IPS-18c (cell line): ENCODE data around the gene SMG6.
"Not testable (repeated sequence)": the region's sequence is repeated elsewhere in the genome, so short reads cannot be mapped to it uniquely, and the experiment has no call there.

Experiments used
- H3K4me3 ChIP-seq: 2 replicates; pipeline ENCODE4 v1.7.0; 2013; ENCODE audit warnings: low read depth, mild to moderate bottlenecking, low read length, moderate library complexity; ENCODE audit not compliant: insufficient read depth
- H3K9me3 ChIP-seq: one replicate; pipeline ENCODE4 v1.6.1; 2013; ENCODE audit warnings: mild to moderate bottlenecking, low read length, moderate library complexity; ENCODE audit not compliant: control insufficient read depth, insufficient read depth

SMG6 gene

DNA sequence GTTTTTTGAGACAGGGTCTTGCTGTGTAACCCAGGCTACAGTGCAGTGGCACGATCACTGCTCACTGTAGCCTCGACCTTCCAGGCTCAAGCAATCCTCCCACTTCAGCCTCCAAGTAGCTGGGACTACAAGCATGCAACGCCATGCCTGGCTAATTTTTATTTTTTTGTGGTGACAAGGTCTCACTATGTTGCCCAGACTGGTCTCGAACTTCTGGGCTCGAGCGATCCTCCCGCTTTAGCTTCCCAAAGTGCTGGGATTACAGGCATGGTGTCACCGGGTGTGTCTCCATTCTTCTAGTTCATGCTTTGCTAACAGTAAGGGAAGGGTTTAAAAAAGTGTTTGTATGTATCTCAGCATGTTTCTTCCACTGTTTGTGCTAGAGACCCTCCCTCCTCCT is 146.9 kb downstream of the SMG6 start:
- Histone ChIP-seq H3K9me3 (no peaks in the 10 kb centered on the region), H3K4me3 (no peak overlapping the region)

DNA sequence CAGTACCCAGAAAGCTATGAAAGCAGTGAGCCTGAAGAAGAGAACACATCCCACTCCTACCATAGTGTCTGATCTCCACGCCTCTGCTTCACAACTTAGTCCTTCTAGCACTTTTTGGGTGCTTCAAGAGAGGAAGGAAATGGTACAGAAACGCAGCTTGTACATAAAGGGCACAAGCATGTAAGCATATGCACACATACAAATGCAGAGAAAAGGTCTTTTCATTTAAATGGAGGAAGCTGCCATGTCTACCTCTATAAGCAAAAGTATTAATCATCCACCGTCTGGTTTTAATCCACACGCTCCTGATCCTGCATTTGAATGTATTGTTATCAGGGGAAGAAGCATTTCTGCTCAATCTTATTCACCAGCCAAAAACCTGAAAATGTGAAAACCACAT is 148.0 kb downstream of the SMG6 start:
- Histone ChIP-seq H3K4me3 (no peak overlapping the region), H3K9me3 (no peaks in the 10 kb centered on the region)

DNA sequence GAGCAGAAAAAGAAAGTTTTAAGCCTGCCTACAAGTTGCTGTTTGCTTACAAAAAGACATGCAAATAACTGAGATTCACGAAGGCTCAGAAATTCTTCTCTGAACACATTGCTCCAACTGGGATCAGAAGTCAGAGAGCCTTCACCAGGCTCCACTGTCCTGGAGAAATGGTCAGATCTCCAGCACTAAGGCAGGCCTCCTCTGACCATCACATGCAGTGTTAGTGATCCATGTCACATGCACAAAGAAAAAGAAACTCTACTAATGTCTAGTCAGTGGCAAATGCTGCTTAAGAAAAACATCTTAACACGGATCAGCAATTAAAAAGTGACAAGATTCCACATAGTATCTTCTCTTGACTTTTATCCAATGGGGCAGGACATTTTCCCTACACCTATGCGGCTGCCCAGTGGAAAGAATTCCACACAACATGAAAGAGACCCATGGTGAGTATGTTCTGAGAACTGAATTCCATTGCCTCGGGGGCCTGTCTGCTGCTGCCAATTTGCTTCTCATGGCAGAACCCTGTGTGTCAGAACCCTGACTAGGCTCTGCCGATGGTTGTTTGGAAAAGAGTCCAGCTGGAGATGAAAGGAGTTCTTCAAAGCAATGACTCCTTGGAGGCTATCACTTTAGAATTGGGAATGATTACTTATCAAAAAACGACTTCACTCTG is 152.1 kb downstream of the SMG6 start:
- Histone ChIP-seq H3K9me3 (no peaks in the 10 kb centered on the region), H3K4me3 (no peak overlapping the region)

DNA sequence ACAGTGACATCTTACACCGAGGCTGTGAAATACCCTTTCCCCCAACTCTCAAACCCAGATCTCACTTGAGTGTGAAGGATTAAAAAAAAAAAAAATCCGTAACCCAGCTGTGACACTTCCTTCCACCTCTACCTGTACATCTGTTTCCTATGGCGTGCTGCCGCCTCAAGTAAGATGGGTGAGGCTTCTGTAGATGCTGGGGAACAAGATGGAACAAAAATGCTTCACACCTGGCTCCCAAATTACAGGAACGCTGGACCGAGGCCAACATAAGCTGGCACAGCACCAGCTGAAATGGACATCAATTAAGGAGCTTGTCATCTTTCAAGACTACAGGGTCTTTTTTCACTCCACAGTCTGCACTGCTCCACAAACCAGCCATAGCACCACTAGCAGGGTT is 152.8 kb downstream of the SMG6 start:
- H3K9me3 ChIP-seq, result no peaks in the 10 kb centered on the region
- no peak overlapping the region for H3K4me3 ChIP-seq

DNA sequence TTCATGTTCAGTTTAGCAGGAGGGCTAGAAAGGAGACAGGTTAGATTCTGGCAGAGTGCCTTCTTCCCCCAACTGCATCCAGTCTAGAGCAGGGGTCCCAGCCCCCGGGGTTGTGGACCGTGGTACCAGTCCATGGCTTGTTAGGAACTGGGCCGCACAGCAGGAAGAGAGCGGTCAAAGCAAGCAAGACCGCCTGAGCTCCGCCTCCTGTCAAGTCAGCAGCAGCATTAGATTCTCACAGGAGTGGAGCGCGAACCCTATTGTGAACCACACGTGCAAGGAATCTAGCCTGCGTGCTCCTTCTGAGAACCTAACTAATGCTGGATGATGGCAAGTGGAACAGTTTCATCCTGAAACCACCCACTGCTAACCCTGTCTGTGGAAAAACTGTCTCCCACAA is 153.7 kb downstream of the SMG6 start:
- Histone ChIP-seq H3K4me3 (no peak overlapping the region), H3K9me3 (no peaks in the 10 kb centered on the region)

DNA sequence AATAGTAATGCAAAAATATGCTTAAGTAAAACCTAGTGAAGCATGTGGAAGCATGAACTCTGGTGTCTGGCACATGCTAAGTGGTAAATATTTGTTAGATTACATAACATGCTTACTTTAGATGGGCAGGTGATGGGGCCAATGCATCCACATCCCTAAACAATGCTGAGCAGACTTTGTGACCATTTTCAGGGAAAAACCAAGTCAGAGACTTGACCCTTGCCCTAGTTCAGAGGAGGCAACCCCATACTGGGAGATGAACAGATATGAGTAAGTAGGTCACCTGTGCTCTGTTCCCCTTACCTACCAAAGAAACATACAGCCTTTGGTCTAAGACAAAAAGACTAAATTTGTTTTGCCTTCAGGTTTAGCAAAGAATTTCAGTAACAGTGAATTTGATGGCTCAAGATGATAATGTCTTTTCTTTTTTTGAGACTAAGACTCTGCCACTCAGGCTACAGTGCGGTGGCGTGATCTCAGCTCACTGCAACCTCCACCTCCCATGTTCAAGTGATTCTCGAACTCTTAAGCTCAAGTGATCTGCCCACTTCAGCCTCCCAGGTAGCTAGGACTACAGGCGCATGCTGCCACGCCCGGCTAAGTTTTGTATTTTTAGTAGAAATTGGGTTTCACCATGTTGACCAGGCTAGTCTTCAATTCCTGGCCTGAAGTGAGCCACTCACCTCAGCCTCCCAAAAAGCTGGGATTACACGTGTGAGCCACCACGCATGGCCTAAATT is 157.3 kb downstream of the SMG6 start:
- Histone ChIP-seq H3K4me3 (no peak overlapping the region), H3K9me3 (no peaks in the 10 kb centered on the region)

DNA sequence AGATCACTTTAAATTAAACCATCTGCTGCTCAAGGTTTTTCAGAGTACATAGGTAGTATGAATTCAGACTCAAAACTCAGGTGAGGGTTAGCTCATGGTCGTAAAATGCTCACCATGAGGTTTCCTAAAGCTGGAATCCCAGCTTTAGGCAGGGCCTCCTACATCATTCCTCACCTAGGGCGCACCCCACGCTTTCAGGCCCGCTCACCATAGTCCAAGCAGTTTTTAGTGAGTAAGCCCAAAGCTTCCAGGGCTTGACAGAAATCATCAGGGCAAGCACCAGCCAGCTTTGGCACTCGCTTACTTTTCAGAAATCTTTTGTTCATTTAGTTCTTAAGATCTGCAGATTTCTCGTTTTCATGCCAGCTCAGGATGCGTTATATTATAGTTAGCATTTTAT is 158.9 kb downstream of the SMG6 start:
- no peak overlapping the region for H3K4me3 ChIP-seq

DNA sequence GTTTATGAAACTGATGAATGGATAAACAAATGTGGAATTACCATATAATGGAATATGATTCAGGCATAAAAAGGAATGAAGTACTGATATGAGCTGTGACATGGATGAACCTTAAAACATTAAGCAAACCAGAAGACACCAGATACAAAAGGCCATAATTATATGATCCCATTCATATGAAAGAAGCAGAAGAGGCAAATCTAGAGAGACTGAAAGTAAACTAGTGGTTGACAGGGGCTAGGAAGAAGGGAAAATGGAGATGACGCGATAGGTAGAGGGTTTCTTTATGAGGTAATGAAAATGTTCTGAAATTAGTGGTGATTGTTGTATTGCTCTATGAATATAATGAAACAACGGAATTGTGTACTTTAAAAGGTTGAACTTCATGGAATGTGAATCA is 160.3 kb downstream of the SMG6 start:
- Histone ChIP-seq H3K4me3 (no peak overlapping the region), H3K9me3 (no peaks in the 10 kb centered on the region)

More for the DNA sequence above, 158.9 kb downstream of the SMG6 start:
- H3K9me3 ChIP-seq, result no peaks in the 10 kb centered on the region

DNA sequence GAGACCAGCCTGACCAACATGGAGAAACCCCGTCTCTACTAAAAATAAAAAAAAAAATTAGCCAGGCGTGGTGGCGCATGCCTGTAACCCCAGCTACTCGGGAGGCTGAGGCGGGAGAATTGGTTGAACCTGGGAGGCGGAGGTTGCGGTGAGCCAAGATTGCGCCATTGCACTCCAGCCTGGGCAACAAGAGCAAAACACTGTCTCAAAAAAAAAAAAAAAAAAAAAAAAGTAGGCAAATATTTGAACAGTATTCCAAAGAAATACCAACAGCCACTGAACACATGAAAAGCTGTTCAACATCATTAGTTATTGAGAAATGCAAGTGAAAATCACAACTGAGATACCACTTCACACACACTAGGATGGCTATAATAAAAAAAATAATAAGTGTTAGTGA is 160.9 kb downstream of the SMG6 start:
- not testable (repeated sequence) for H3K9me3 ChIP-seq, H3K4me3 ChIP-seq

DNA sequence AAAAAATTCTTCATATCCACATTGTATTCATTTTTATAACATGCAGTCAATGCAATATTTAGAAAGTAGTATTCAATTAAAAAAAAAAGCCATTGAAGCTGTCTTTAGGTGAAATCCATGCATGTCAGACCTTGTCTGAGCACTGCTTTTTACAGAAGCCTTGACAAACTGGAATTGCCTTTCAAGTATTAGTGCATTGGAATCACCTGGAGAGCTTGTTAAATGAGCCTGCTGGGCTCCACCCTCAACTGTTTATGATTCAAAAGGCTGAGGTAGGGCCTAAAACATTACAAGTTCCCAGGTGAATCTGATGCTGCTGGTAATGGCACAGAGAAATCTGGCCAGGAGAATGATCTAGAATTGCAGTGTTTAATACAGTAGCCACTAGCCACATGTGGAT is 162.9 kb downstream of the SMG6 start:
- no peaks in the 10 kb centered on the region for H3K9me3 ChIP-seq
- no peak overlapping the region for H3K4me3 ChIP-seq

DNA sequence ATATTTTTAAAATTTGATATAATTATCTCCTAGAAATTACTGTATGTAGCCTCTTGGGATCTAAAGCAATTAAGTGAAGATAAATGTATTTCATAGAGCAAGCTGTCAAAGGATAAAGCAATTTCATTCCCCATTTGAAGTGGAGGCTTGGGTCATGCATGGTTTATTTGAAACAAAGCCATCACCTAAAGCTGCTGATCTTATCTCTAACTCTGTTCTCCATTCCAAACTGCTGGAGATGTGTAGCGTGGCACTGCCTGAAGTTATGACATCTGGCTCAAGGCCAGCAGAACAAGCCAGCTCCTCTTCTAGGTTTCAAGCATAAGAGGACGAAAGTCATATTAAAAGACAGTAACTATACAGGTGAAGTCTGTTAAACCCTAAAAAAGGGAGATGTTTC is 164.8 kb downstream of the SMG6 start:
- H3K4me3 ChIP-seq, result no peak overlapping the region
- no peaks in the 10 kb centered on the region for H3K9me3 ChIP-seq

DNA sequence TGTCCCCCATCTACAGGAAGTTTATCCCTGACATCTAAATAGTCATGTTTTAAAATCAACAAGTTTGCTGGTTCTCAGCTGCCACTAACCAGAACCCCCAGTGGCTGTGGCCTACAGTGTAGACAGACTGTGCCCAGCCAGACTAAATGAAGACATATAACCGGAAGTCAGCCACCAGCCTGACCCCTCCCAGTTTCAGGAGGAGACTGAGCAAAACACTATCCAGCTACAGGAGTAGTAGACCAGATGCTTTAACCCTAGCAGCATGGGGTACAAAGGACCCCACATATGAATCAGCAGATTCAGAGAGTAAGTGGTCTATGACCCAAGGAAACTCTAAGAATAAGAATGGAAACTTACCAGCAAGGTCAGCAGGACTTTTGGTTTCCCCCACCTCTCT is 165.3 kb downstream of the SMG6 start:
- Histone ChIP-seq H3K4me3 (no peak overlapping the region), H3K9me3 (no peaks in the 10 kb centered on the region)

DNA sequence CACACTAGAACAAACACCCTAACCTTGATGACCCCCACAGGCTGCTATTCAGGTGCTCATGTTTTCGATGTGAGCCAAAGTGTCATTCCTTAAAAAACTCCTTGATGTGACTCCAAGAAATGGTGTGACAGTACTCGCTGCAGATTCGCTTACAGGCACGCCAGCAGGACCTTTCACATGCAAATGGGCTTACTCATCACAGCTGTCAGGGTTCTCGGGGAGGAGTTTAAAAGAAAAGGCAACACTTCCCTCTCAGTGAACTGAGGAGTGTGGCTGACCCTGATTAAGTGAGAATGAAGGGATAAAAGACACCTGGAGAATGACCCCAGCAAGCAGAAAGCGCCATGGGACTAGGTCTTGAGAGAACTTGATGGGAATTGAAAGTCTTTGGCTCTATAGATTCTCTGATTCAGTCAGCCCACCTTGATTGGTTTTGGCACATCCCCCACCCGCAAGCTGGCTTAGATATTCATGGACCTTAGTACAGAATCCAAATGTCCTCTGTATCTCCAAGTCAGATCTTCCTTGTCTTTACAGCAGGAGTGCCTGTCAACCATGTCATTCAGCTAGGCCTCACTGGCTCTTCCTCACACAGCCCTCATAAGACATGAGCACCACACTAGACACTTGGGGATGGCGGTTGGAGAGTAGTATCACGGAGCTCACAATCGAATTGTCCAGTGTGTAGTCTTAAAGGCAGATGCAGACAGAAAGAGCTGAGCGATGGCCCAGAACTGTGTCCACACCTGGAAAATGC is 166.1 kb downstream of the SMG6 start:
- Histone ChIP-seq H3K4me3 (no peak overlapping the region), H3K9me3 (no peaks in the 10 kb centered on the region)

DNA sequence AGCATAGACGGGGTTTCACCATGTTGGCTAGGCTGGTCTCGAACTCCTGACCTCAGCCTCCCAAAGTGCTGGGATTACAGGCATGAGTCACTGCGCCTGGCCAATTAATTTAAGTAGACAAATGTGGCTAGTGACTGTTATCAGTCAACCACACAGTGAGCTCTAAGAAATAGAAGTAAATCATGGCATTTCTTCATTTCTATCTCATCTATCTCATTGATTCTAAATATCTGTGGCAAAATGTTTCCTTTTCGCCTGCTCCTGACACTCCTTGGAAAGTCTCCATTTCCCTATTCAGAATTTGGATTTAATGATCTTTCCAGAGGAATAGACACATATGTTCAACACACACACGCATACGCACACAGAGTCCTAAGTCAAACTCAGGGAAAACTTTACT is 167.3 kb downstream of the SMG6 start:
- Histone ChIP-seq H3K9me3 (no peaks in the 10 kb centered on the region), H3K4me3 (no peak overlapping the region)

DNA sequence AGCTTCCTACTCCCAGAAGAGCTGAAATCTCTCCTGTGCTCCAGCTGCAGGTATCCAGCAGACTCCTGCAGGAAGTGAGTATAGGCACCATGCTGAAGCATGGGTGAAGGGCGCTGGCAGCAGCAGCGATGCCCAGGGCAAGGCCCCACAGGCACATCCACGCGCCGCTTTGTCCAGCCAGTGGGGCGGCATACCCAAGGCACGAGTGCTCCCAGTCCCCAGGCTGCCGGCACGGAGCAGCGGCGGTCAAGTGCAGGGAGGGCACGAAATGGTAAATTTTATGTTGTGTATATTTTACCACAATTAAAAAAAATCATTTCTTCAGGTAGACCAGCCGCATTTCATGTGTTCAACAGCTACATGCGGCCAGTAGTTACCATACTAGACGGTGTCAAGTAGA is 175.6 kb downstream of the SMG6 start:
- no peaks in the 10 kb centered on the region for H3K9me3 ChIP-seq
- no peak overlapping the region for H3K4me3 ChIP-seq

DNA sequence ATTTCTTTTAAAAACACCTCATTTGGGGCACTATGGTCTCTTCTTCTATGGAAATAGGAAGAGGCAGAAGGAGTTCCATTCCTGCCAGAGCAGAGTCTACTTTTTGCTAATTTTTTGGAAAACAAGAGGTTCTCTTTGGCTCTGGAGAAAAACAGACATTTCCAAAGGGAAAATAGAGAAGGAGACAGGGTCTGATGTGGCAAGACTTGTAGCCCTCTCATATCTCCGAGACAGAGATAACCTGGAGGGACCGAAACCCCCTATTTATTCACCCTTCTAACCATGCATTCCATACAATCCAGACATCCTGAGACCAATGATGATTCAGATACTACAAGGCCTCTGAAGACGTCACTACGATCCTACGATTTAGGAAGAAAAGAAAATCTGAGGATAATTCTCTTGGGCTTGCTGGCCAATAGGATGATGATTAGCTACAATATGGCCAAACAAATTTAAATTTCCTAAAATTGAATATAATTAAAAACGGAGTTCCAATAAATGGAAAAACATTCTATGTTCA is 178.5 kb downstream of the SMG6 start:
- no peaks in the 10 kb centered on the region for H3K9me3 ChIP-seq
- no peak overlapping the region for H3K4me3 ChIP-seq

DNA sequence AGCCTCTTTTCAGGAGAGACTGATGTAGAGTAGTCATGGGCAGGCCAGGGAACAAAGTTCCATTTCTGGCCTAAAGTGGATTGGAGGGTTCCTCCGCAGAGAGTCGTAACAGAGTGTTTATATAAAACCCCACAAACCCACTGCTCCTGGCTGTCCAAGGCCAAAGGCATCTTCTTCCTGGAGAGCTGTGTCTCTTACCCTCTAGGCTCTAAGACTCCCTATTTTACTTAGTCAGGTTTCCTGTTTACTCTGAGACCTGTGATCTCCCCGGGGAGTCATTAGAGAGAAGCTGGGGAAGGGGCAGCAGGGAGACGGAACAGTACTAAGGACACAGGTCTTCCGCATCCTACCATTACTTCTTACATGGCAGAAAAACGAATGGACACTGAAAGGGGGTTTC is 179.2 kb downstream of the SMG6 start:
- H3K9me3 ChIP-seq, result no peaks in the 10 kb centered on the region
- no peak overlapping the region for H3K4me3 ChIP-seq
